HEK293 (cell line): ENCODE measurements around the gene ZNF717.

Source experiments
- CTCF ChIP-seq: fragments of 450-650 bp; formaldehyde crosslinking; IDR thresholded peaks from 2 replicates; pipeline ENCODE4 v1.5.1; 2016; ENCODE audit warnings: missing biosample characterization, missing genetic modification characterization
- ZNF112 ChIP-seq: fragments of 450-650 bp; formaldehyde crosslinking; IDR thresholded peaks from 2 replicates; pipeline ENCODE4 v1.5.0; 2017; ENCODE audit warnings: missing biosample characterization, missing genetic modification characterization
- ZNF26 ChIP-seq: fragments of 450-650 bp; formaldehyde crosslinking; IDR thresholded peaks from 2 replicates; pipeline ENCODE4 v1.5.1; 2016; ENCODE audit warnings: missing biosample characterization, missing genetic modification characterization
- ZNF555 ChIP-seq: fragments of 450-650 bp; formaldehyde crosslinking; conservative IDR thresholded peaks from 2 replicates; pipeline ENCODE4 v1.5.1; 2017; ENCODE audit warnings: missing biosample characterization, mild to moderate bottlenecking, missing genetic modification characterization, inconsistent platforms
- TF ChIP-seq, protein P1 (sequence below): fragments of 450-650 bp; IDR thresholded peaks from 2 replicates; pipeline ENCODE4 v1.5.1; 2018; ENCODE audit warnings: missing biosample characterization, mild to moderate bottlenecking, missing genetic modification characterization

GRCh38 chr3:75692061-75692460 lies 93.3 kb downstream of the ZNF717 start:
- TF ChIP-seq ZNF26 (tag by site-specific recombination) (no peak), ZNF555 (tag by site-specific recombination) (no peak), CTCF (tag by site-specific recombination) (no peak), ZNF112 (tag by site-specific recombination) (no peak)
- TF ChIP-seq, protein P1, sequence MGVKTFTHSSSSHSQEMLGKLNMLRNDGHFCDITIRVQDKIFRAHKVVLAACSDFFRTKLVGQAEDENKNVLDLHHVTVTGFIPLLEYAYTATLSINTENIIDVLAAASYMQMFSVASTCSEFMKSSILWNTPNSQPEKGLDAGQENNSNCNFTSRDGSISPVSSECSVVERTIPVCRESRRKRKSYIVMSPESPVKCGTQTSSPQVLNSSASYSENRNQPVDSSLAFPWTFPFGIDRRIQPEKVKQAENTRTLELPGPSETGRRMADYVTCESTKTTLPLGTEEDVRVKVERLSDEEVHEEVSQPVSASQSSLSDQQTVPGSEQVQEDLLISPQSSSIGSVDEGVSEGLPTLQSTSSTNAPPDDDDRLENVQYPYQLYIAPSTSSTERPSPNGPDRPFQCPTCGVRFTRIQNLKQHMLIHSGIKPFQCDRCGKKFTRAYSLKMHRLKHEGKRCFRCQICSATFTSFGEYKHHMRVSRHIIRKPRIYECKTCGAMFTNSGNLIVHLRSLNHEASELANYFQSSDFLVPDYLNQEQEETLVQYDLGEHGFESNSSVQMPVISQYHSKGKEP (tag by site-specific recombination), result no peak
